Activated CD4-positive, alpha-beta T cell treated with anti-CD3 and anti-CD28 coated beads, Interleukin-2, amount 50 U/mL, for 48 hours (primary cell): ENCODE measurements around the gene XCL2.
"Not testable (repeated sequence)": the region's sequence is repeated elsewhere in the genome, so short reads cannot be mapped to it uniquely, and the experiment has no call there.

Experiments used
- DNase-seq, 2 experiments: peaks; one replicate each; pipeline ENCODE4 v3.0.0-alpha.2; 2020

Gene XCL2

GRCh38 chr1:168555508-168556046 is 11.8 kb upstream of the XCL2 start:
- no peak for DNase-seq

GRCh38 chr1:168554603-168555483 is 11.0 kb upstream of the XCL2 start:
- no peak for DNase-seq

GRCh38 chr1:168553680-168554553 is 10.1 kb upstream of the XCL2 start:
- no peak for DNase-seq

- DNase-seq = no peak
Observed at GRCh38 chr1:168552961-168553360, 9.2 kb upstream of the XCL2 start.

GRCh38 chr1:168551688-168552087 is 7.9 kb upstream of the XCL2 start:
- DNase-seq = no peak

GRCh38 chr1:168550971-168551370 is 7.2 kb upstream of the XCL2 start:
- no peak for DNase-seq

GRCh38 chr1:168546553-168546895 is 2.7 kb upstream of the XCL2 start:
- not testable (repeated sequence) for DNase-seq

- DNase-seq = not testable (repeated sequence)
Observed at GRCh38 chr1:168545678-168546552, 2.1 kb upstream of the XCL2 start.

GRCh38 chr1:168542978-168543377 is 819 bp downstream of the XCL2 start:
- DNase-seq = not testable (repeated sequence)

- DNase-seq = not testable (repeated sequence)
Observed at GRCh38 chr1:168540798-168541197, 3.0 kb downstream of the XCL2 start.

GRCh38 chr1:168535536-168535935 is 8.3 kb downstream of the XCL2 start:
- DNase-seq = no peak

GRCh38 chr1:168531615-168532345 is 12.0 kb downstream of the XCL2 start:
- DNase-seq = no peak

GRCh38 chr1:168529518-168529917 is 14.3 kb downstream of the XCL2 start:
- no peak for DNase-seq

GRCh38 chr1:168521401-168522000 is 22.3 kb downstream of the XCL2 start:
- no peak for DNase-seq

- no peak for DNase-seq
Observed at GRCh38 chr1:168520832-168521231, 23.0 kb downstream of the XCL2 start.

GRCh38 chr1:168520052-168520751 is 23.6 kb downstream of the XCL2 start:
- DNase-seq = peak; percentile 23 to 34

- DNase-seq = no peak
Observed at GRCh38 chr1:168518813-168519212, 25.0 kb downstream of the XCL2 start.

- no peak for DNase-seq
Observed at GRCh38 chr1:168518201-168518689, 25.6 kb downstream of the XCL2 start.

GRCh38 chr1:168514455-168514854 is 29.3 kb downstream of the XCL2 start:
- DNase-seq = no peak

GRCh38 chr1:168513656-168514404 is 30.0 kb downstream of the XCL2 start:
- no peak for DNase-seq
